K562 (cell line): Measurements from ENCODE around the gene APBA2. TPM values are rescaled to one million over a fixed set of nuclear protein-coding genes. Genes with fewer than 3 reads are reported as not detected.

Experiments used
- CAMTA2 ChIP-seq: fragments of 250-450 bp; sonication (Bioruptor Pico); conservative IDR thresholded peaks from 2 replicates; pipeline ENCODE4 v1.5.1; 2022
- CEBPG ChIP-seq, 3 experiments: fragments of 200-800 bp in 1 of 3; sonication (Bioruptor generic) in 1 of 3; sonication (generic) in 1 of 3; formaldehyde crosslinking in 1 of 3; IDR thresholded peaks in 2 of 3; conservative IDR thresholded peaks in 1 of 3; 2 replicates each; pipeline versions ENCODE4 v1.6.1 to v1.8.0; 2016 to 2022; ENCODE audit warnings: missing compliant biosample characterization in 2 of 3, missing genetic modification characterization in 2 of 3, mild to moderate bottlenecking in 1 of 3, missing genetic modification reagents in 1 of 3
- DDX20 ChIP-seq: fragments of 450-650 bp; IDR thresholded peaks from 2 replicates; pipeline ENCODE4 v1.6.1; 2016; ENCODE audit warnings: missing genetic modification characterization, low read depth, mild to moderate bottlenecking, missing compliant biosample characterization, moderate library complexity
- SRSF3 ChIP-seq: fragments of 200-400 bp; formaldehyde crosslinking; IDR thresholded peaks from 2 replicates; pipeline ENCODE4 v1.6.1; 2016; ENCODE audit warnings: mild to moderate bottlenecking, low read length, moderate library complexity; ENCODE audit not compliant: insufficient read depth
- polyA plus RNA-seq, 8 experiments: library from polyadenylated mRNA; depleted of rRNA in 4 of 8; stranded (reverse) in 5 of 8; unstranded in 3 of 8; fragments of >200 nt; fragmentation: Nextera tagmentation in 2 of 8; fragmentation: Illumina TruSeq in 1 of 8; extraction: Ambion mirVana in 2 of 8; extraction: Trizol in 1 of 8; gene quantifications; 2 replicates each; pipeline versions ENCODE4 v1.2.1 to v1.2.3, GENCODE V29; 2011 to 2014; ENCODE audit warnings: inconsistent platforms in 1 of 8, missing spikeins in 1 of 8
- total RNA-seq, 7 experiments: library from RNA; depleted of rRNA in 6 of 7; stranded (reverse); fragments of >200 nt in 6 of 7; fragmentation: Illumina TruSeq in 2 of 7; extraction: Trizol in 2 of 7; gene quantifications; 2 replicates each; pipeline versions ENCODE4 v1.2.1 to v1.2.3, GENCODE V29; 2011 to 2021; ENCODE audit warnings: low replicate concordance in 1 of 7
- TF ChIP-seq, protein P1 (sequence below), 2 experiments: fragments of 450-650 bp; formaldehyde crosslinking in 1 of 2; IDR thresholded peaks; 2 replicates each; pipeline versions ENCODE4 v1.4.0 to v1.6.1; 2014 to 2020; ENCODE audit warnings: mild to moderate bottlenecking in 2 of 2, borderline replicate concordance in 1 of 2, low read depth in 1 of 2

APBA2 gene
- total and polyA plus RNA-seq, 9 of the 15 experiments (the other 6 are each of a cell fraction or from before 2014, with no cell fraction given) = 0.24 to 40.9 (median 25.2) TPM

- no peak for TF ChIP-seq CEBPG (CRISPR knock-in tag; IDR thresholded peaks at IDR 0.05)
- no peak for TF ChIP-seq CEBPG (tag; conservative IDR thresholded peaks at IDR 0.05 in 1 of 2, IDR thresholded peaks at IDR 0.05 in 1 of 2)
- TF ChIP-seq, protein P1, sequence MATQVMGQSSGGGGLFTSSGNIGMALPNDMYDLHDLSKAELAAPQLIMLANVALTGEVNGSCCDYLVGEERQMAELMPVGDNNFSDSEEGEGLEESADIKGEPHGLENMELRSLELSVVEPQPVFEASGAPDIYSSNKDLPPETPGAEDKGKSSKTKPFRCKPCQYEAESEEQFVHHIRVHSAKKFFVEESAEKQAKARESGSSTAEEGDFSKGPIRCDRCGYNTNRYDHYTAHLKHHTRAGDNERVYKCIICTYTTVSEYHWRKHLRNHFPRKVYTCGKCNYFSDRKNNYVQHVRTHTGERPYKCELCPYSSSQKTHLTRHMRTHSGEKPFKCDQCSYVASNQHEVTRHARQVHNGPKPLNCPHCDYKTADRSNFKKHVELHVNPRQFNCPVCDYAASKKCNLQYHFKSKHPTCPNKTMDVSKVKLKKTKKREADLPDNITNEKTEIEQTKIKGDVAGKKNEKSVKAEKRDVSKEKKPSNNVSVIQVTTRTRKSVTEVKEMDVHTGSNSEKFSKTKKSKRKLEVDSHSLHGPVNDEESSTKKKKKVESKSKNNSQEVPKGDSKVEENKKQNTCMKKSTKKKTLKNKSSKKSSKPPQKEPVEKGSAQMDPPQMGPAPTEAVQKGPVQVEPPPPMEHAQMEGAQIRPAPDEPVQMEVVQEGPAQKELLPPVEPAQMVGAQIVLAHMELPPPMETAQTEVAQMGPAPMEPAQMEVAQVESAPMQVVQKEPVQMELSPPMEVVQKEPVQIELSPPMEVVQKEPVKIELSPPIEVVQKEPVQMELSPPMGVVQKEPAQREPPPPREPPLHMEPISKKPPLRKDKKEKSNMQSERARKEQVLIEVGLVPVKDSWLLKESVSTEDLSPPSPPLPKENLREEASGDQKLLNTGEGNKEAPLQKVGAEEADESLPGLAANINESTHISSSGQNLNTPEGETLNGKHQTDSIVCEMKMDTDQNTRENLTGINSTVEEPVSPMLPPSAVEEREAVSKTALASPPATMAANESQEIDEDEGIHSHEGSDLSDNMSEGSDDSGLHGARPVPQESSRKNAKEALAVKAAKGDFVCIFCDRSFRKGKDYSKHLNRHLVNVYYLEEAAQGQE (IDR thresholded peaks at IDR 0.05; ENCODE audit: borderline replicate concordance) = no peak
- TF ChIP-seq, protein P1 (CRISPR knock-in tag; IDR thresholded peaks at IDR 0.05; ENCODE audit: low read depth) = no peak
- TF ChIP-seq SRSF3 = no peak
- no peak for TF ChIP-seq DDX20
- TF ChIP-seq CAMTA2 (CRISPR knock-in tag) = no peak
These were observed 231.4 kb downstream of the APBA2 start (continued) for GRCh38 chr15:29116970-29117700.
